H1 (cell line): ENCODE results near the gene BRD1. TPM values are rescaled to one million over a fixed set of nuclear protein-coding genes. Genes with fewer than 3 reads are reported as not detected.

ENCODE experiments used
- CEBPB ChIP-seq: IDR thresholded peaks from 2 replicates; pipeline ENCODE4 v1.6.1; 2012; ENCODE audit warnings: low read depth, low read length
- HDAC6 ChIP-seq: IDR thresholded peaks from one replicate; pipeline ENCODE4 v1.7.1; 2012; ENCODE audit warnings: low read depth, mild to moderate bottlenecking, inconsistent platforms, low read length, moderate library complexity
- JUND ChIP-seq: IDR thresholded peaks from 2 replicates; pipeline ENCODE4 v1.6.1; 2011; ENCODE audit warnings: mild to moderate bottlenecking, improper control_type of control experiment, low read length
- POLR2A ChIP-seq, 2 experiments: IDR thresholded peaks; 1 replicate in 1 of 2; 2 replicates in 1 of 2; pipeline ENCODE4 v1.6.1; 2011; ENCODE audit warnings: low read depth in 2 of 2, low read length in 2 of 2, mild to moderate bottlenecking in 2 of 2; ENCODE audit errors: control extremely low read depth in 1 of 2
- TEAD4 ChIP-seq: IDR thresholded peaks from 2 replicates; pipeline ENCODE4 v1.6.1; 2012; ENCODE audit warnings: low read depth, low read length, inconsistent platforms, mixed read lengths
- ZNF274 ChIP-seq: IDR thresholded peaks from 2 replicates; pipeline ENCODE4 v1.7.0; 2012; ENCODE audit warnings: low read length, borderline replicate concordance; ENCODE audit errors: extremely low read depth
- polyA plus RNA-seq, 7 experiments: library from polyadenylated mRNA; depleted of rRNA in 3 of 7; stranded (reverse) in 5 of 7; unstranded in 2 of 7; fragments of >200 nt in 5 of 7; fragments of 200-250 nt in 2 of 7; gene quantifications; 1 replicate in 5 of 7; 2 replicates in 1 of 7; 4 replicates in 1 of 7; pipeline versions ENCODE4 v1.2.1 to v1.2.3, GENCODE V29; 2011 to 2013; ENCODE audit warnings: missing spikeins in 2 of 7, mixed read lengths in 2 of 7
- total RNA-seq: library from RNA; stranded (reverse); fragmentation: NEBNext Ultra II Directional; extraction: Animal tissue kit (Norgen Biotek cat#: 25700); gene quantifications from 2 replicates; pipeline ENCODE4 v1.2.1, GENCODE V29; 2021

Gene BRD1
- total and polyA plus RNA-seq, 2 of the 8 experiments (the other 6 are each of a cell fraction or from before 2014, with no cell fraction given), result 6.8 to 34.0 TPM

DNA sequence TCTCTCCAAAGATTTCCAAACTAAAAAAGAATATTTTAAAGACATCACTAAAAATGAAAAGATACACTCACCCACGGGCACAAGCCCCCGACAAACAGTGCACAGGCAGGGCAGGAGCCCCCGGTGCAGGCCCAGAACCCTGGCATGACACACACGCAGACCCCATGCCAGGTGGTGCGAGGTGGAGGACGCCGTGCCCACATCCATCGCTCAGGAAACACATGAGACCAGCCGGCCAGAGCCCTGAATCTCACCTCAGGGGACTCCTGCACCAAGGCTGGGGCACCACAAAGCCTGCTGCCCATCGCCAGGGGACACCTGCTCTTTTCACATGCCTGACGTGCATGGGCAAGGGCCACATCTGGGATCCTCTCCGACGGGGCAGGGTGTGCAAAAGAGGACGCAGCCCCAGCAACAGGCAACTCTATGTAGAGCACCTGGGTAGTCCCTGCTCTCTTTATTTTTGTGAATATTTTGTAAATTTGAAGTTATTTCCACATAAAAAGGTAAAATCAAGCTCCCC, 13.4 kb downstream of the BRD1 start (continued):
- TF ChIP-seq ZNF274 (no peak), CEBPB (no peak), TEAD4 (no peak), POLR2A (IDR thresholded peaks at IDR 0.05; ENCODE audit: control extremely low read depth in 1 of 2, low read depth in 2 of 2, low read length in 2 of 2) (no peak), HDAC6 (no peak), JUND (no peak)
